Measurements from ENCODE around the gene NID1. TPM values are rescaled to one million over a fixed set of nuclear protein-coding genes. Genes with fewer than 3 reads are reported as not detected.
"Not testable (repeated sequence)": the region's sequence is repeated elsewhere in the genome, so short reads cannot be mapped to it uniquely, and the experiment has no call there.

The NID1 gene
- total RNA-seq, 1 donor from 2014 or later = 0.61 TPM

- H3K27ac Mint-ChIP-seq = no peak overlapping the region
- H3K36me3 Mint-ChIP-seq (ENCODE audit: low read depth) = peaks cover 6% of the 10 kb centered on the region
- H3K27me3 Mint-ChIP-seq = peaks cover 5% of the 10 kb centered on the region
- intact Hi-C loops (cut with micrococcal nuclease) = loop anchor here (2.0 to 5.0 kb wide), 4 partner anchors 41 to 1286 kb away; partner anchors contain the start of gene GPR137B
- H3K4me1 Mint-ChIP-seq = peaks cover 4% of the 10 kb centered on the region
- peaks cover 4% of the 10 kb centered on the region for H3K9me3 Mint-ChIP-seq
- H3K4me3 Mint-ChIP-seq = no peak overlapping the region
- DNase-seq = no peak
These were observed 36.6 kb upstream of the NID1 start for GRCh38 chr1:236101233-236102200.

- H3K9me3 Mint-ChIP-seq = peaks cover 6% of the 10 kb centered on the region
- DNase-seq = no peak
- peaks cover 7% of the 10 kb centered on the region for H3K36me3 Mint-ChIP-seq (ENCODE audit: low read depth)
- H3K4me1 Mint-ChIP-seq = peaks cover 4% of the 10 kb centered on the region
- no peak overlapping the region for H3K27ac Mint-ChIP-seq
- H3K4me3 Mint-ChIP-seq = no peak overlapping the region
- intact Hi-C loops (cut with micrococcal nuclease) = loop anchor here (5.0 kb wide), 3 partner anchors 42 to 1287 kb away; partner anchors contain the start of gene GPR137B
- peaks cover 5% of the 10 kb centered on the region for H3K27me3 Mint-ChIP-seq
These were observed 35.9 kb upstream of the NID1 start for GRCh38 chr1:236100799-236101198.

GRCh38 chr1:236099355-236099974 lies 34.6 kb upstream of the NID1 start:
- Mint-ChIP-seq H3K36me3 (ENCODE audit: low read depth) (peaks cover 7% of the 10 kb centered on the region), H3K4me3 (no peak overlapping the region)

GRCh38 chr1:236098267-236098666 lies 33.4 kb upstream of the NID1 start:
- H3K36me3 Mint-ChIP-seq (ENCODE audit: low read depth) = peaks cover 7% of the 10 kb centered on the region
- intact Hi-C loops (cut with micrococcal nuclease) = no loop called here
- no peak overlapping the region for H3K27ac Mint-ChIP-seq
- H3K27me3 Mint-ChIP-seq = peaks cover 8% of the 10 kb centered on the region
- peaks cover 9% of the 10 kb centered on the region for H3K9me3 Mint-ChIP-seq
- no peak overlapping the region for H3K4me3 Mint-ChIP-seq
- no peak for DNase-seq
- H3K4me1 Mint-ChIP-seq = peaks cover 2% of the 10 kb centered on the region

More at GRCh38 chr1:236099355-236099974, 34.6 kb upstream of the NID1 start:
- H3K27me3 Mint-ChIP-seq = peaks cover 5% of the 10 kb centered on the region
- no peak overlapping the region for H3K27ac Mint-ChIP-seq
- H3K9me3 Mint-ChIP-seq = peaks cover 9% of the 10 kb centered on the region
- intact Hi-C loops (cut with micrococcal nuclease) = no loop called here
- DNase-seq = no peak
- peaks cover 4% of the 10 kb centered on the region for H3K4me1 Mint-ChIP-seq

GRCh38 chr1:236096660-236097482 lies 32.0 kb upstream of the NID1 start:
- H3K9me3 Mint-ChIP-seq; H3K27me3 Mint-ChIP-seq; intact Hi-C loops (cut with micrococcal nuclease); H3K36me3 Mint-ChIP-seq (ENCODE audit: low read depth); H3K4me1 Mint-ChIP-seq: not testable (repeated sequence)
- peak; percentile 92 for DNase-seq
- Mint-ChIP-seq H3K27ac (peak overlapping the region; percentile 94), H3K4me3 (peak overlapping the region; percentile 6)

- Mint-ChIP-seq H3K36me3 (ENCODE audit: low read depth) (peaks cover 7% of the 10 kb centered on the region), H3K9me3 (peaks cover 9% of the 10 kb centered on the region), H3K27me3 (peaks cover 13% of the 10 kb centered on the region), H3K4me3 (no peak overlapping the region), H3K4me1 (peaks cover 2% of the 10 kb centered on the region), H3K27ac (no peak overlapping the region)
- DNase-seq = no peak
- intact Hi-C loops (cut with micrococcal nuclease) = no loop called here
These were observed 31.0 kb upstream of the NID1 start for GRCh38 chr1:236095705-236096520.

GRCh38 chr1:236092899-236093298 lies 28.0 kb upstream of the NID1 start:
- H3K4me1 Mint-ChIP-seq = peaks cover 5% of the 10 kb centered on the region
- H3K27me3 Mint-ChIP-seq = peaks cover 12% of the 10 kb centered on the region
- no peak overlapping the region for H3K27ac Mint-ChIP-seq
- intact Hi-C loops (cut with micrococcal nuclease) = no loop called here
- peaks cover 7% of the 10 kb centered on the region for H3K36me3 Mint-ChIP-seq (ENCODE audit: low read depth)
- no peak overlapping the region for H3K4me3 Mint-ChIP-seq
- DNase-seq = no peak
- H3K9me3 Mint-ChIP-seq = peaks cover 9% of the 10 kb centered on the region

- Mint-ChIP-seq H3K4me1 (peaks cover 3% of the 10 kb centered on the region), H3K9me3 (peaks cover 9% of the 10 kb centered on the region), H3K27me3 (peaks cover 15% of the 10 kb centered on the region), H3K36me3 (ENCODE audit: low read depth) (peaks cover 4% of the 10 kb centered on the region), H3K4me3 (no peak overlapping the region), H3K27ac (no peak overlapping the region)
- intact Hi-C loops (cut with micrococcal nuclease) = no loop called here
- no peak for DNase-seq
These were observed 27.0 kb upstream of the NID1 start for GRCh38 chr1:236091933-236092318.

- H3K4me1 Mint-ChIP-seq = peaks cover 6% of the 10 kb centered on the region
- peaks cover 2% of the 10 kb centered on the region for H3K9me3 Mint-ChIP-seq
- H3K27ac Mint-ChIP-seq = no peak overlapping the region
- intact Hi-C loops (cut with micrococcal nuclease) = no loop called here
- peaks cover 15% of the 10 kb centered on the region for H3K27me3 Mint-ChIP-seq
- H3K4me3 Mint-ChIP-seq = no peak overlapping the region
- no peaks in the 10 kb centered on the region for H3K36me3 Mint-ChIP-seq (ENCODE audit: low read depth)
- no peak for DNase-seq
These were observed 25.9 kb upstream of the NID1 start for GRCh38 chr1:236090741-236091147.

- DNase-seq = no peak
- H3K4me3 Mint-ChIP-seq = no peak overlapping the region
- intact Hi-C loops (cut with micrococcal nuclease) = no loop called here
- no peaks in the 10 kb centered on the region for H3K36me3 Mint-ChIP-seq (ENCODE audit: low read depth)
- H3K27me3 Mint-ChIP-seq = peaks cover 15% of the 10 kb centered on the region
- H3K9me3 Mint-ChIP-seq = no peaks in the 10 kb centered on the region
- no peak overlapping the region for H3K27ac Mint-ChIP-seq
- peaks cover 6% of the 10 kb centered on the region for H3K4me1 Mint-ChIP-seq
These were observed 24.3 kb upstream of the NID1 start for GRCh38 chr1:236089046-236089773.

GRCh38 chr1:236086537-236086936 lies 21.6 kb upstream of the NID1 start:
- peaks cover 13% of the 10 kb centered on the region for H3K4me1 Mint-ChIP-seq
- H3K36me3 Mint-ChIP-seq (ENCODE audit: low read depth) = no peaks in the 10 kb centered on the region
- H3K4me3 Mint-ChIP-seq = no peak overlapping the region
- H3K27ac Mint-ChIP-seq = no peak overlapping the region
- no peaks in the 10 kb centered on the region for H3K9me3 Mint-ChIP-seq
- DNase-seq = no peak
- intact Hi-C loops (cut with micrococcal nuclease) = no loop called here
- H3K27me3 Mint-ChIP-seq = peaks cover 7% of the 10 kb centered on the region

- intact Hi-C loops (cut with micrococcal nuclease) = no loop called here
- no peaks in the 10 kb centered on the region for H3K9me3 Mint-ChIP-seq
- no peak overlapping the region for H3K27ac Mint-ChIP-seq
- H3K4me1 Mint-ChIP-seq = peaks cover 13% of the 10 kb centered on the region
- H3K4me3 Mint-ChIP-seq = no peak overlapping the region
- DNase-seq = no peak
- no peaks in the 10 kb centered on the region for H3K36me3 Mint-ChIP-seq (ENCODE audit: low read depth)
- peaks cover 6% of the 10 kb centered on the region for H3K27me3 Mint-ChIP-seq
These were observed 20.8 kb upstream of the NID1 start for GRCh38 chr1:236085545-236086159.
